Liver (tissue), 9 donors: ENCODE results near the gene KDM4C. TPM values are rescaled to one million over a fixed set of nuclear protein-coding genes. Genes with fewer than 3 reads are reported as not detected.

ENCODE experiments used
- DNase-seq: peaks from one replicate; pipeline ENCODE4 v3.0.0-alpha.2; 2017; ENCODE audit warnings: low spot score
- H3K27ac ChIP-seq, 2 donors: one replicate each; pipeline ENCODE4 v1.7.0; 2013; ENCODE audit warnings: inconsistent platforms in 2 of 2, low read length in 2 of 2, control low read depth in 1 of 2, low read depth in 1 of 2, mild to moderate bottlenecking in 1 of 2
- H3K27me3 ChIP-seq, 4 donors: one replicate each; pipeline versions ENCODE4 v1.6.1 to v1.7.0; 2013; ENCODE audit warnings: low read length in 3 of 4, inconsistent platforms in 1 of 4, mild to moderate bottlenecking in 1 of 4, moderate library complexity in 1 of 4; ENCODE audit not compliant: control insufficient read depth in 4 of 4, insufficient read depth in 4 of 4
- H3K36me3 ChIP-seq, 4 donors: one replicate each; pipeline versions ENCODE4 v1.6.1 to v1.7.0; 2013; ENCODE audit warnings: low read length in 3 of 4, mild to moderate bottlenecking in 3 of 4, low read depth in 1 of 4, moderate library complexity in 1 of 4; ENCODE audit not compliant: control insufficient read depth in 4 of 4, insufficient read depth in 3 of 4
- H3K4me1 ChIP-seq, 4 donors: one replicate each; pipeline versions ENCODE4 v1.6.1 to v1.7.0; 2013; ENCODE audit warnings: low read length in 3 of 4, mild to moderate bottlenecking in 3 of 4, moderate library complexity in 1 of 4; ENCODE audit not compliant: control insufficient read depth in 4 of 4, insufficient read depth in 4 of 4
- H3K4me3 ChIP-seq, 3 donors: one replicate each; pipeline versions ENCODE4 v1.6.1 to v1.7.0; 2013; ENCODE audit warnings: low read length in 3 of 3, control low read depth in 1 of 3, low read depth in 1 of 3, mild to moderate bottlenecking in 1 of 3
- H3K9ac ChIP-seq, 2 donors: one replicate each; pipeline ENCODE4 v1.7.0; 2013; ENCODE audit warnings: low read length in 2 of 2, mild to moderate bottlenecking in 2 of 2, moderate library complexity in 2 of 2, control low read depth in 1 of 2, low read depth in 1 of 2
- H3K9me3 ChIP-seq, 4 donors: one replicate each; pipeline versions ENCODE4 v1.6.1 to v1.7.0; 2013; ENCODE audit warnings: low read length in 3 of 4; ENCODE audit not compliant: control insufficient read depth in 4 of 4
- EGR1 ChIP-seq, 2 donors: IDR thresholded peaks; 2 replicates each; pipeline ENCODE4 v1.6.1; 2016 to 2018; ENCODE audit warnings: antibody characterized with exemption in 2 of 2, low read depth in 2 of 2
- FOXA1 ChIP-seq: IDR thresholded peaks from 2 replicates; pipeline ENCODE4 v1.6.1; 2016; ENCODE audit warnings: antibody characterized with exemption
- FOXA2 ChIP-seq: IDR thresholded peaks from 2 replicates; pipeline ENCODE4 v1.6.1; 2016; ENCODE audit warnings: antibody characterized with exemption
- GABPA ChIP-seq, 2 donors: IDR thresholded peaks in 1 of 2; conservative IDR thresholded peaks in 1 of 2; 2 replicates each; pipeline ENCODE4 v1.6.1; 2016; ENCODE audit warnings: antibody characterized with exemption in 2 of 2, mild to moderate bottlenecking in 1 of 2, moderate library complexity in 1 of 2
- HNF4A ChIP-seq, 2 donors: conservative IDR thresholded peaks; 2 replicates each; pipeline ENCODE4 v1.6.1; 2016; ENCODE audit warnings: antibody characterized with exemption in 2 of 2, mild to moderate bottlenecking in 2 of 2
- HNF4G ChIP-seq: IDR thresholded peaks from 2 replicates; pipeline ENCODE4 v1.6.1; 2016; ENCODE audit warnings: antibody characterized with exemption
- JUND ChIP-seq, 2 donors: IDR thresholded peaks; 2 replicates each; pipeline ENCODE4 v1.6.1; 2016; ENCODE audit warnings: antibody characterized with exemption in 2 of 2
- NR2F2 ChIP-seq: IDR thresholded peaks from 2 replicates; pipeline ENCODE4 v1.6.1; 2016; ENCODE audit warnings: antibody characterized with exemption
- RXRA ChIP-seq, 2 donors: IDR thresholded peaks; 2 replicates each; pipeline ENCODE4 v1.6.1; 2017 to 2018; ENCODE audit warnings: antibody characterized with exemption in 2 of 2, mild to moderate bottlenecking in 1 of 2
- TAF1 ChIP-seq: conservative IDR thresholded peaks from 2 replicates; pipeline ENCODE4 v1.6.1; 2016; ENCODE audit warnings: antibody characterized with exemption, mild to moderate bottlenecking
- WGBS: extraction: QIAGEN DNeasy Blood & Tissue Kit; methylation state at CpG from one replicate; pipeline ENCODE4 v1.1.7; 2013; 5-methylcytosine and 5-hydroxymethylcytosine counted together
- polyA plus RNA-seq, 2 donors: library from polyadenylated mRNA; stranded (reverse) in 1 of 2; unstranded in 1 of 2; fragments of 200-250 nt in 1 of 2; fragments of >200 nt in 1 of 2; fragmentation: Nextera tagmentation in 1 of 2; extraction: Ambion mirVana in 1 of 2; gene quantifications; one replicate each; pipeline versions ENCODE4 v1.2.1 to v1.2.3, GENCODE V29; 2013 to 2015
- total RNA-seq, 2 donors: library from RNA; depleted of rRNA; stranded (reverse); fragments of >200 nt; gene quantifications; one replicate each; pipeline ENCODE4 v1.2.3, GENCODE V29; 2014
- TF ChIP-seq, protein P1 (sequence below): IDR thresholded peaks from 2 replicates; pipeline ENCODE4 v1.6.1; 2016; ENCODE audit warnings: antibody characterized with exemption, mild to moderate bottlenecking
- TF ChIP-seq, protein P2 (sequence below): IDR thresholded peaks from 2 replicates; pipeline ENCODE4 v1.6.1; 2016; ENCODE audit warnings: antibody characterized with exemption
- TF ChIP-seq, protein P3 (sequence below): IDR thresholded peaks from 2 replicates; pipeline ENCODE4 v1.6.1; 2016; ENCODE audit warnings: antibody characterized with exemption
- TF ChIP-seq, protein P4 (sequence below): fragments of 150-350 bp; IDR thresholded peaks from 2 replicates; pipeline ENCODE4 v1.5.1; 2017; ENCODE audit warnings: improper control_type of control experiment, low read depth, low read length; ENCODE audit not compliant: missing input control
- donor health status: healthy.
- donor health status: healthy.
- donor health status: healthy.
- donor health status: healthy.
- donor health status: healthy.

KDM4C gene
- total and polyA plus RNA-seq, 4 donors = 4.3 to 40.2 (median 24.0) TPM

DNA sequence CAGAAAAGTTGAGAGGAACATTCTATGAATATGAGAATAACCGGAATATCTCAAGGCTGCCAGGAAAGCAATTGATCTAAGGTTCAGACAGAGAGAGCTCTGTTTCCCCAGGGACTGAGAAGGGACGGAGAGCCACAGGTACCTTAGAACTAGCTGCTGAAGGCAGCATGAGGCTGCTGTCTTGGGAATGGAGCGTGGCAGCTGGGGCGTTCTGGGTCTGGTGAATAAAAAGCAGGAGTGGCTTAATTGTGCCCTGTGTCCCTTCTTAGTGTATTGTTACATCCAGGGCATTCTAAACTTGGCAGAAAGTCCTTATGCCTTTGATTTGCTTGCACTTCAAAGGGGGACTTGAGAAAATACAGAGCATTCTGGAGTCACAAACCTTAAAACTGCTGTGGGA lies 434.5 kb downstream of the KDM4C start (continued):
- TF ChIP-seq, protein P1, sequence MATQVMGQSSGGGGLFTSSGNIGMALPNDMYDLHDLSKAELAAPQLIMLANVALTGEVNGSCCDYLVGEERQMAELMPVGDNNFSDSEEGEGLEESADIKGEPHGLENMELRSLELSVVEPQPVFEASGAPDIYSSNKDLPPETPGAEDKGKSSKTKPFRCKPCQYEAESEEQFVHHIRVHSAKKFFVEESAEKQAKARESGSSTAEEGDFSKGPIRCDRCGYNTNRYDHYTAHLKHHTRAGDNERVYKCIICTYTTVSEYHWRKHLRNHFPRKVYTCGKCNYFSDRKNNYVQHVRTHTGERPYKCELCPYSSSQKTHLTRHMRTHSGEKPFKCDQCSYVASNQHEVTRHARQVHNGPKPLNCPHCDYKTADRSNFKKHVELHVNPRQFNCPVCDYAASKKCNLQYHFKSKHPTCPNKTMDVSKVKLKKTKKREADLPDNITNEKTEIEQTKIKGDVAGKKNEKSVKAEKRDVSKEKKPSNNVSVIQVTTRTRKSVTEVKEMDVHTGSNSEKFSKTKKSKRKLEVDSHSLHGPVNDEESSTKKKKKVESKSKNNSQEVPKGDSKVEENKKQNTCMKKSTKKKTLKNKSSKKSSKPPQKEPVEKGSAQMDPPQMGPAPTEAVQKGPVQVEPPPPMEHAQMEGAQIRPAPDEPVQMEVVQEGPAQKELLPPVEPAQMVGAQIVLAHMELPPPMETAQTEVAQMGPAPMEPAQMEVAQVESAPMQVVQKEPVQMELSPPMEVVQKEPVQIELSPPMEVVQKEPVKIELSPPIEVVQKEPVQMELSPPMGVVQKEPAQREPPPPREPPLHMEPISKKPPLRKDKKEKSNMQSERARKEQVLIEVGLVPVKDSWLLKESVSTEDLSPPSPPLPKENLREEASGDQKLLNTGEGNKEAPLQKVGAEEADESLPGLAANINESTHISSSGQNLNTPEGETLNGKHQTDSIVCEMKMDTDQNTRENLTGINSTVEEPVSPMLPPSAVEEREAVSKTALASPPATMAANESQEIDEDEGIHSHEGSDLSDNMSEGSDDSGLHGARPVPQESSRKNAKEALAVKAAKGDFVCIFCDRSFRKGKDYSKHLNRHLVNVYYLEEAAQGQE = no peak
- TF ChIP-seq EGR1 (IDR thresholded peaks at IDR 0.05; ENCODE audit: low read depth in 2 of 2) (no peak), HNF4G (no peak), RXRA (IDR thresholded peaks at IDR 0.05) (no peak)
- TF ChIP-seq, protein P2, sequence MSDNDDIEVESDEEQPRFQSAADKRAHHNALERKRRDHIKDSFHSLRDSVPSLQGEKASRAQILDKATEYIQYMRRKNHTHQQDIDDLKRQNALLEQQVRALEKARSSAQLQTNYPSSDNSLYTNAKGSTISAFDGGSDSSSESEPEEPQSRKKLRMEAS = no peak

DNA sequence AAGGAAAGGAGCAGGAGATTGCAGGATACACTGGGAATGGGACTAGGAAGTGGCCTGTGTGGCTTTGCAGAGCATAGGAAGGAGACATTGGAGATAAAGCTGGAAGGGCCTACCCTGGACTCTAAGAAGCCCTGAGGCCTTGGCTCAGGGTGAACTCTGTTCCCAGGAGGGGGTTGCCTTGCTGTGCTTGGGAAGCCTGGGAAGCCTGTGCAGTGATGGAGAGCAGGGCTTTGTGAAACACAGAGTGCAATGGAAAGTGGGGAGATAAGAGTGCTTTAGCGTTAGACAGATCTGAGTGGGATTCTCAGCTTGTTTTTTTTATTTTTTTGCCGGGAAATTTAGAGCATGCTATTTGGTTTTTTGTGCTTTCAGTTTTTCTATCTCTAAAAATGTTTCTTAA lies 437.8 kb downstream of the KDM4C start:
- Histone ChIP-seq H3K4me1 (no peaks in the 10 kb centered on the region), H3K4me3 (no peak overlapping the region), H3K36me3 (no peaks in the 10 kb centered on the region), H3K9me3 (peaks cover 0 to 4% (median 2%) of the 10 kb centered on the region in 4 donors), H3K27ac (no peak overlapping the region), H3K27me3 (peaks cover 0 to 3% (median 0%) of the 10 kb centered on the region in 4 donors), H3K9ac (no peak overlapping the region)
- 72% methylated on average over 2 of the region's 2 CpGs for WGBS
- no peak for DNase-seq
- TF ChIP-seq GABPA (IDR thresholded peaks at IDR 0.05 in 1 of 2, conservative IDR thresholded peaks at IDR 0.05 in 1 of 2) (no peak), RXRA (IDR thresholded peaks at IDR 0.05) (no peak), HNF4A (conservative IDR thresholded peaks at IDR 0.05) (no peak), TAF1 (no peak), NR2F2 (no peak), HNF4G (no peak), FOXA1 (no peak), JUND (IDR thresholded peaks at IDR 0.05) (no peak), FOXA2 (no peak)
- TF ChIP-seq, protein P3, sequence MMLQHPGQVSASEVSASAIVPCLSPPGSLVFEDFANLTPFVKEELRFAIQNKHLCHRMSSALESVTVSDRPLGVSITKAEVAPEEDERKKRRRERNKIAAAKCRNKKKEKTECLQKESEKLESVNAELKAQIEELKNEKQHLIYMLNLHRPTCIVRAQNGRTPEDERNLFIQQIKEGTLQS = no peak
- TF ChIP-seq, protein P1 = no peak
- TF ChIP-seq, protein P4, sequence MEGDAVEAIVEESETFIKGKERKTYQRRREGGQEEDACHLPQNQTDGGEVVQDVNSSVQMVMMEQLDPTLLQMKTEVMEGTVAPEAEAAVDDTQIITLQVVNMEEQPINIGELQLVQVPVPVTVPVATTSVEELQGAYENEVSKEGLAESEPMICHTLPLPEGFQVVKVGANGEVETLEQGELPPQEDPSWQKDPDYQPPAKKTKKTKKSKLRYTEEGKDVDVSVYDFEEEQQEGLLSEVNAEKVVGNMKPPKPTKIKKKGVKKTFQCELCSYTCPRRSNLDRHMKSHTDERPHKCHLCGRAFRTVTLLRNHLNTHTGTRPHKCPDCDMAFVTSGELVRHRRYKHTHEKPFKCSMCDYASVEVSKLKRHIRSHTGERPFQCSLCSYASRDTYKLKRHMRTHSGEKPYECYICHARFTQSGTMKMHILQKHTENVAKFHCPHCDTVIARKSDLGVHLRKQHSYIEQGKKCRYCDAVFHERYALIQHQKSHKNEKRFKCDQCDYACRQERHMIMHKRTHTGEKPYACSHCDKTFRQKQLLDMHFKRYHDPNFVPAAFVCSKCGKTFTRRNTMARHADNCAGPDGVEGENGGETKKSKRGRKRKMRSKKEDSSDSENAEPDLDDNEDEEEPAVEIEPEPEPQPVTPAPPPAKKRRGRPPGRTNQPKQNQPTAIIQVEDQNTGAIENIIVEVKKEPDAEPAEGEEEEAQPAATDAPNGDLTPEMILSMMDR = no peak
